Measurements from ENCODE around the gene COPS9.

COPS9 gene

DNA sequence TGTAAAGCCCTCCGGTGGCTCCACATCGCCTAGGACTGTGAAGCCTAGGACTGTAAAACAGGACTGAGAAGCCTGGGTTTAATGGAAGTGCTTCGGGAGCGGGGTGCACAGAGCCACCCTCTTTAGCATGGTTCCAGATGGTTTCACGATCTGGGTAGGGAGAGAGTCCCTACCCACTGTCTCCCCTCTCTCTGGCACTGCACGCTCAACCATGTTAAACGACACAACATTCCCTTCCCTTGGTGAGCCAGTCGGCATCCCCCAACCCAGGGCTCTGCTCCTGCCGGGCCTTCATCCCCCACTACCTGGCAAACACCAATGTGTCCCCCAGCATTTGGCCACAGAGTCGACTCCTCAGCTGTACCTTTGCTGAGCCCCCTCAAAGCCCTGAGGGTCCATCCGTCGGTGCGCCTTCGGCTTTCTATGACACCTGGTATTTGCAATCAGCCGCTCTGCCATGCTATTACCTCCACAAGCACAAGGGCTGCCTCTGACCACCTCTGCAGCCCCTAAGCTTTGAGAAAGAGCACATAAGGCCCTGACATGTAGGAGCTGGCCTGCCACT lies 1.1 kb downstream of the COPS9 start:
- no peak for DNase-seq (ENCODE audit: low spot score)

DNA sequence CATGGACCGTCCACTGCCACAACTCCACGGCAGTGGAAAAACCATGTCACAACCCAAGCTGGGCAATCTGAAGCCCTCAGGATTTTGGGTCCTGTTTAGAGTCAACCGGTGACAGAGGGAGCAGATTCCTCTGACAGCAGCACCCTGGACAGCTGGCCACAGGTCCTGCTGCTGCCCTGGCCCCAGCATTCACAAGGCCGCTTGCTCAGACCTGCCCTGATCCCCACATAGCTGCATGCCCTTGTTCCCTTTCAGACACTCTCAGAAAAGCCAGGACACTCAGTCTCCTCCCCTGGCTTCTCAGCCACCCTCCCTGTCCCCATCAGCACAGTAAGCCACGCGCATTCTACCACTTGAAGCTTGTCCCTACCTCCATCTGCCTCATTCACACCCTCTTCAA lies 1.6 kb downstream of the COPS9 start:
- no peak for DNase-seq (ENCODE audit: low spot score)

DNA sequence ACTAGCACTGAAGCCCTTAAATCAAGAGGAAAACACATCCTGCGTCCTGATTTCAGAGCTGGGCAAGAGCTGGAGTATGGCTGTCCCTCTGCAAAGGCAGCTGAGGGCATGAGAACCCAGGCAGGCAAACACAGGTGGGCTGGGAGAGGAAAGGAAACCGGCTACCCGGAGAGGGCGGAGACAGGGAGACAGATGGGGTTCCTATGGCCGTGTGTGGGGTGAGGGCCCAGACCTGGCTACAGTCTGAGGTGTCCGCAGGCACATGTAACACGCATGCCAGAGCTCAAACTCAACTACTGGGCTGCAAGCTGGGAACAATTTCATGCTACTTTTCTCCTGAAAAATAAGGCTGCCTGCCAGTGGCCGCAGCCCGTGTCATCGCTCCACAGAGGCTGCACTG lies 2.7 kb downstream of the COPS9 start:
- no peak for DNase-seq (ENCODE audit: low spot score)

DNA sequence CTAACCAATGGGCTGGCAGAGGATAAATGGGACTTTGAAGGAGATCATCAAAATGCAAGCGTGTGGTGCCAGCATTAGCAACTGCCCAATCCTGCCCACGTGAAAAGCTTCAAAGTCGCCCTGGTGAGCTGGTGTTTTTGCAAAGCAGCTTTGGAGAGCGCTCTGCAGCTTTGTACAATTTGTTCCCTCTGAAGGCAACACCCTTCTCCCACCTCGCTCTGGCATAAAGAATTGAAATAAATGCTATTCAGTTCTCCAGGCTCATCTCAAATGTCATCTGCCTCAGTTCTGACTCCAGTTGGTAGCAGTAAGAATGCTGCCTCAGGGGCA lies 3.5 kb downstream of the COPS9 start:
- DNase-seq (ENCODE audit: low spot score) = no peak

DNA sequence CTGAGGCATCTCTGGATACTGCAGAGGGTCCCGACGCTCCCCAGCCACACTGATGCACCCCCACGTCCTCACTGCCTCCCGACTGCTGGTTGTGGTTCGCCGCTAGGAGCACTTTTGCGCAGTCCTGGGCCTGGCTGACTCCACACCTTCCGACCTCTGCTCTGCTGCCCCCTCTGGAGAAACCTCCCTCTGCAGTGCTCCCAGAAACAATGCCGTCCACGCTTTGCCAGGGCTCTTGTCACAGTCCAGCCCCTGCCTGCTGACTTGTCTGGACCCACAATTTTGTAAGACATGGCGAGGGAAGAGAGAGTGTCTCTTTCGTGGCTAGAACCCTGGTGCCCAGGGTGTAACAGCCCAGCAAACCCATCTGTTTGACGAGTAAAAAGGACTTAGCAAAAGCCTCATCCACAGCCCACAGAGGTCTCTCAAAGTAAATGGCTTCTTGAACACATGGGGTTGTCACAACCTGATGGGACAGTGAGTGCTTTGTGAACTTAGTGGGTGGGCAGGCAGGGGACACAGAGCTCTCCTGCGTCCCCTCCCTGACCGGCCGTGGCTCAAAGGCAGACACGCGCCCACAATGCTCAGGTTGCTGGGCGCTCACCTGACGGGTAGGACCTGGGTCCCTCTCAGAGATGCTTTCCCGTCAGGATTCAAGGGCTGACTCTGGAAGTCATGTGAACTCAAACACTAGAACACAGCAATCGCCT lies 4.0 kb downstream of the COPS9 start:
- DNase-seq (ENCODE audit: low spot score) = no peak

DNA sequence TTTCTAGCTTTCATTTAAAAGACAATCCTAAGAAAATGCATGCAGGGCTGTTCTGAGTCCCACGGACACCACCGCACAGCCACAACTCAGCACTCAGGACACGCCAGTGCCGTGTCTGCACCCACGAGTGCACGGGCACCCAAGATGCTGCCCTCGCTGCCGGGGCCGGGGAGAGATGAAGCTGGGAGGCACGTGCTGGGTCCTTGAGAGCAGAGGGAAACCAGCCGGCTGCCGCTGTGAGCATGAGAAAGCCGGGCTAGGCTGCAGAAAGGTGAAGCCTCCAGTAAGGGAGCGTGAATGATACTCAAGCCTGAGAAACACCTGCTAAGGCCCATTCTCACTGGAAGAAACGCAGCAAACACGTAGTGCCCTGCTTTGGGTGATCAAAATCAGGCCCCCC lies 4.8 kb downstream of the COPS9 start:
- no peak for DNase-seq (ENCODE audit: low spot score)

DNA sequence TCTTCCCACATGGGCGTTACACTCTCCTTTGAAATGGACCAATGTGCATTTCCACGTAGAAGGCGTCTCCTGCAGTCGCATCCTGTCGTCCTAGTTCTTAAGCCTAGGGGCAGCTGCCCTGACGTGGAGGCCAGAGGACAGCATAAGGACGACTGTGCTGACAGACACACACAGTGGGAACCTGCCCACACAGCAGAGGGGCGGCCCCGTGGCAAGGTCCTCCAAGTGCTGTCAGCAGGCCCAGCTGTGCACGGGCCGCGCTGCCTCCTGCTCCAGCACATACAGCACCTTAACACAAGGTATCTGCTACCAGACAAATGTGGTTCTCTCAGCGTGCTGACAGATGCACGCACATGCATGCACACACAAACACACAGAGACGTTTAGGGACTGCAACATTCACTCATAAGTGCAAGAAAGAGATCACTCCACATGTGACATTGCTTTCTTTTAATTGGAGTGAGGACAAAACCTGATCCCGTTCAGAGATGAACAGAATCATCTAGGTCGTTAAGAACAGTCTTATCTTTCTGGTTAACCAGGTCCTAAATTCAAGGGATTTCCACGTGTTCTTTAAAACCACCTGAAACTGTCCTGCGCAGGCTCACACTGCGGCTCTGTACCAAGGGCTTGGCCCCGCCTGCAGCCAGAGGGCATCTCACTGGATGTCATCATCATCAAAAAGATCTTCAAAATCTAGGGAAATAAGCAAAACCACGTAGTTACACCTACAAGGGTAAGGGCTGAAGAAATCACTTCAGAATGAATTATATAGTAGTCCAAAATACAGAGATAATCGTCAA lies 5.5 kb downstream of the COPS9 start:
- no peak for DNase-seq (ENCODE audit: low spot score)

DNA sequence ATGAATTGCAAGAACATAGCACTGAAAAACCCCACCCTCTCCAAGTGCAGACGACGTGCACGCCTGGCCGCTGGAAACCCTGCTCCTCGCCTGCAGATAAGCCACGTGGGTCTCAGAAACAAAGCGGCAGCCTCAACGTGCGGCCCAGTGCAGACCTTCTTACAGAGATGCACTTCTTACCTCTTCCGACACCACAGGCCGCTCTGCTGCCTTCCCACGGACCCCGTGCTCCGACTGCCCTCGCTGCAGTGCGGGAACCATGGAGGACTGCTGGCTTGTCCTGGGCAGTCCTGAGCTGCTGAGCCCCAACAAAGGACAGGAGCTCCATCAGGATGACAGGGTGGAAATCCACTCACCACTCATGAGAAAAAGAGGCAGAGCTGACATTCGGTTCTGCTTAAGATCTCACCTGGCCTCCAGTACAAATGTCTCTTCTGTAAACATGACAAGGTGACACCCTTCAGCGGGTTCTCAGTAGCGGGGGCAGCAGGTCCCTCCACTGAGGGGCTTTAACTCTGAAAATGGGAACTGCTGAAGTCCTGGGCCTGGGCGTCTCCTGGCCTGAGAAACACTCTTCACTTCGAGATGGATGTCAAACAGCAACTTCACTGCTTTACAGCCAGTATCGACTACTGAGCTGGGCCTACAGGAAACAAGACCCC lies 6.2 kb downstream of the COPS9 start:
- no peak for DNase-seq (ENCODE audit: low spot score)

DNA sequence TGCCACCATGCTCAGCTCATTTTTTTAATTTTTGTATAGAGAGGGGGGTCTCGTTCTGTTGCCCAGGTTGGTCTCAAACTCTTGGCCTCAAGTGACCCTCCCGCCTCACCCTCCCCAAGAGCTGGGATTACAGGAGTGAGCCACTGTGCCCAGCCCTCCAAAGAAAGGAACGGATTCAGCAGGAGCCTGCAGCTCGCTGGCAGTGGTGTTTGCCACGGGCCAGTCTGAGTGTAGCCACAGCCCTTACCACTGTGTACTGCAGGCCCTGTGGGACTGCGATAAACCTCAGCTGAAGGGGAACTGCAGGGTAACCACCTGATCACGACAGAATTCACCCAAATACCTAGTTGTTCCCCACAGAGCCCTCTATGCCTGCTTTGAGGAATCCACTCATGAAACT lies 6.8 kb downstream of the COPS9 start:
- DNase-seq (ENCODE audit: low spot score) = no peak

DNA sequence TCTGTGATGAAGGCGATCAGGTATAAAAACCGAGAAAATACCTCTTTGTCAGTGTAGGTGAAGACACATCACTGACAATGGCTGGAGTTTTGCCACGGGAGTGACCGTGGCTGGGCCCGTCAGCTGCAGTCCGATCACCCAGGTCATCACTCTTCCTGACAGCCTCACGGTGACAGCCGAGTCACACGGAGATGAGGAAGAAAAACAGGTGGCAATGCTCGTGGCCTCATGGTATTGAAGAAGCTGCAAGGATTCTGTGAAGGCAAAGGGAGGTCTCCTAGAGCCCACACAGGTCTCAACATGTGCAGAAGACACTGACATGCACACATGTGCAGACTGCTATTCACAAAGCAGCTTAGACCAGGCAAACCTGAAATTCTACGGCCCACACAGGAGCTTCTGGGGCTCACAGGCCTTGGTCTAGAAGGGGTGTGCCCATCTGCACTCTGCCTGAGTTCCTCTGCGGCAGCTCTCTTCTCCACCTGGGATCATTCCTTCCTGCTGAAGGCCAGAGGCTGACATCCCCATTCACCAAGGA lies 7.4 kb downstream of the COPS9 start:
- no peak for DNase-seq (ENCODE audit: low spot score)

DNA sequence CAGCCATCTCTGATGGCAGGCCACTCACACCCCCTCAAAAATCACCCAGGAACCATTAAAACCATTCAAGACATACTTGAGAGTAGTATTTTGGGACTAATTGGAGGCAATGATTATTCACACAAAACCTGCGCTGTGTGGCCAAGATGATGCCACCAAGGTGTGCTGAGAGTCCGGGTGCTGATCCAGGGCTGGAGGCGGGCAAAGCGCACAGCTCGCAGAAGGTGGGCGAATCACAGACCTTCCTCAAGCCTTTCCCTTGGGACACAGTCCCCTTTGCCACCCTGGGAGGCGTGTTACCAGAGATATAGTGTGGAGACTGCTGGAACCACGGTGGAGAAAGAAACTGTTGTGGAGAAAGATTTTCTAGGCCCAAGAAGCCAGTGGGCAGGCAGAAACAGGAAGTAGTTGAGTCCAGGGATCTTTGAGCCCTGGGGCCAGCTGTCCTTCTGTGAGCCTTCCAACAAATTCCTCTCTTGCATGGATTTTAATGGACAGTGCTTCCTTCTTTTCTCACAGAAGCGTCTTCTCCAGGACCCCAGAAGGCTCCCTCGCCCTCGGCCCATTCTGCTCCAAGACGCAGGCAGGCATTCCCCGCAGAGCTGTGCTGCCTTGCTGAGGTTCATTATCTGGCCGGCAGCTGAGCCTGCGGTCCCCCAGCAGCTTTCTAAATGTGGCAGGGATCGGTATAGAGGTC lies 8.0 kb downstream of the COPS9 start:
- no peak for DNase-seq (ENCODE audit: low spot score)

DNA sequence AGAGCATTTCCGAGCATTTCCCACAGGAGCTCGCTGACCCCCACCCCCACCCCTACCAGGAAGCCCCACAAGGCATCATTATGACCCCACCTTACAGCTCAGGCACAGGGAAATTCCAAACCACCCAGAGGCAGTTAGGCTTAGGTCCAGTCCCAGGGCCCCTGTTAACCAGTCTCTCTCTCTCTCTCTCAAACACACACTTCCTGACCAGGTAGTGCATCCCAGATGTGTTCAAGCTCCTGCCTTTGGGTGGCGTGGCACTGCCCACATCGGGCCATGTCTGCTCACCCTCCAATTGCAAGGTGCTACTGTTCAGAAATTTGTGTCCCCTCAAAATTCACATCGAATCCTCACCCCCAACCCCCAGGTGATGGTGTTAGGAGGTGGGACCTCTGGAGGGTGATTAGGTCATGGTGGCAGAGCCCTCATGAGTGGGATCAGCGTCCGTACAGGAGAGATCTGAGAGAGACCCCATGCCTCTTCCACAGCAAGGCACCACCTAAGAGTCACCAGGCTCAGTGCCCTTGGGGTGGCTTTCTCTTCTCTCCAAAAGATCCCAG lies 8.8 kb downstream of the COPS9 start:
- no peak for DNase-seq (ENCODE audit: low spot score)

DNA sequence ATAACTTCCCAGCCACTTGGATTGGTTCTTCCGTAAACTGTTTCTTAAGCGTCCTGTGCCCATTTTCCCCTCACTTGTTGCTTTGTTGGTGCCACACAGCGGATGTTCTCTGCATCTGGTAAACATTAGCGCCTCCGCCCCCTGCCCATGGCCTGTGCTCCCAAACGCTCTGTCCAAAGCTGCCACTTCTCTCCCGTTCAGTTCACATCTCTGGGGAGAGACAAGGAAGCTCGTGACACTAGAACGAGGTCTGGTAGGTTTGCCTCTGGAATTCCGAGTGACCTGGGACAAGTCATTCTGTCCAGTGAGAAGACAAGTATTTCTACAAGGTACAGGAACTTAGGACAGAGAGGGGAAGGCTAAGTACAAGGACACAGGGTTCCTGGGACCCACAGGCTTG lies 9.4 kb downstream of the COPS9 start:
- DNase-seq (ENCODE audit: low spot score) = no peak

DNA sequence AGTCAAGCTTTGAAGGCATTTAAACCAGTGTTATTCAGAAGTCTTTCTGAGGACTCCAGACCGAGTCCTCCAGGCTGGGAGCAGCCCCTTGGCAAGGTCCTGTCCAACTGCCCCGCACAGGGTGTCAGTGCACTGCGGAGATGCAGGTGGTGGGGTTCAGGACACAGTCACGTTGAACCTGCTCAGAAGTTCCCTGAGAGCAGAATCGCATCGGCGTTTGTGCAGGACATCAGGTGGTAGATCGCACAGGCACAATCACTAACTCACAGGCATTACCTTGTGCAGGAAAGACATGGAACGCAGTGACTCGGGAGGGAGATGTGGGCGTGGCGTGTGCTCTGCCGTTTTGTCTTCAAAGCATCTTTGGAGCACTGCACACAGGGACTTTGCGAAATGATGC lies 10.4 kb downstream of the COPS9 start:
- no peak for DNase-seq (ENCODE audit: low spot score)

DNA sequence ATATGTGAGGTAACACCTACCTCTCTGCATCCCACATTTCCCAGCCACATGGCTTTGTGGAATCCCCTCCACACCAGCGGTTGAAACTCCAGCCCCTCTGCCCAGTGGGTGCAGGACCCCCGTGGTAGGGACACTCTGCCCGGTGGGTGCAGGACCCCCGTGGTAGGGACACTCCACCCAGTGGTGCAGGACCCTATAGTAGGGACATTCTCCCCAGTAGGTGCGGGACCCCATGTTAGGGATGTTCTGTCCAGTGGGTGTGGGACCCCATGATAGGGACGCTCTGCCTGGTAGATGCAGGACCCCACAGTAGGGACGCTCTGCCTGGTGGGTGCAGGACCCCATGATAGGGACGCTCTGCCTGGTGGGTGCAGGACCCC lies 11.5 kb downstream of the COPS9 start:
- DNase-seq (ENCODE audit: low spot score) = no peak

DNA sequence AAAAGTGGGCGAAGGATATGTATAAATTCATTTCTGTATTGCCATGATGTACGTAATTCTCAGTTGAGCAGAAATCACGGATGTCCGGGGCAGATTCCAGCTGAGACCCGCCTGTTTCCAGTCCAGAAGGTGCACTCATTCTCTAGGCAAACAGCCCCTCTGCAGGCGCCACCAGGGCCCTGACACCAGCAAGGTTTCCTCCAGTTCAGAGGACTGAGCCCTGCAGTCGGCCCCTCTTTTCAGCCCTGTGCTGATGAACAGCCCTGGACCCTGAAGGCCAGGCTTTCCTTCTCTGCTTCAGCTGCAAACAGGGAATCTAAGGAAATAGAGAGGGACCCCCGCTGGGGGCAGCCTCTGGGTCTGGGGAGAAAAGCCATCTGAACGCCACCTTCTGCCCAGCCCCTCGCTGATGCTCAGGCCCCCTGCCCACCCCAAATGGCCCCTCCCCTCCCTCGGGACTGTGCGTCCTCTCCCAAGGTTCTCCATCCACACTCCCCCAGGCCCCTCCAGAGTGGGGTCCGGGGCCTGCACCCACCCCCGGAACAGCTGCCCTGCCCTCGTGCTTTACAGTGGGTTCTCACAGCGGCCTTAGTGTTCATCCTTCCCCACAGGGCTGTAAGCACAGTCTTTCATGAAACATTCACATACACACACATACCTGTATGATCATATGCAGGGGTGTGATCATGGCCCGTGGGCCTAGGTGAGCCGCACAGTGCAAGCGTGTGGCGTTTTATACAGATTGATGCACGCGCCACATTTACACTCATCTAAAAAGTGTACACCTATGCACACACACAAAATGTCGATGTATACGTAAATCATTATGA lies 12.1 kb downstream of the COPS9 start:
- DNase-seq (ENCODE audit: low spot score) = no peak

DNA sequence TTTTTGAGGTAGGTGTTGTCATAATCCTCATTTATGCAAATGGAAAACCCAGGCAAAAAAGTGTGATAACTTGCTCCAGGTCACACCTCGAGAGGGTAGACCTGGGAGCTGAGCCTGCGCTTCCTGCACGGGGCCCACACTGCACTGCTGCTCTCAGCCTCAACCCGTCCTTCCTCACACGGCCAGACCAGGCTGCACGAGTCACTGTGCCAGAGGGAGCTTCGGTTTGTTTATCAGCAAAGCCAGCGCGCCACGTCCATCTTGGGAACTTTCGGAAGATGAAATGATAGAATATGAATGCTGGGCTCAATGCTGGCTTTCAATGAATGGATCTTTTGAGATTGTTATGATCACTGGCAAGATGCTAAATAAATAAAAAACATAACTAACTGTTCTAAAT lies 14.4 kb downstream of the COPS9 start:
- DNase-seq (ENCODE audit: low spot score) = no peak

DNA sequence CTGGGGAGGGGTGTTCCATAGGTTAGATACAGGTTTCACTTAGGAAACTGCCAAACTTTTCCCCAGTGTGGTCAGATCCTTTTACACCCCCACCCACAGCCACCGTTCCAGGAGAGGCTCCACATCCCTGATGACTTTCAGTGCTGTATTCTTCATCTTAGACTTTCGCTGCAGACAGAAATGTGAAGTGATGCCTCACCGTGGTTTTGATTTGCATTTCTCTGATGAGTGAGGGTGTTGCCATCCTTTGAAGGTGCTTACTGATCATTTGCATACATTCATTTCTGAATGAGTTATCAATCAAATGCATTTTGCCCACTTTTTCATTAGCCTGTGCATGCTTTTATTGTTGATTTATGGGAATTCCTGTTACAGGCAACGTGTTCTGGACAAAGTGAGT lies 14.9 kb downstream of the COPS9 start:
- DNase-seq (ENCODE audit: low spot score) = no peak

DNA sequence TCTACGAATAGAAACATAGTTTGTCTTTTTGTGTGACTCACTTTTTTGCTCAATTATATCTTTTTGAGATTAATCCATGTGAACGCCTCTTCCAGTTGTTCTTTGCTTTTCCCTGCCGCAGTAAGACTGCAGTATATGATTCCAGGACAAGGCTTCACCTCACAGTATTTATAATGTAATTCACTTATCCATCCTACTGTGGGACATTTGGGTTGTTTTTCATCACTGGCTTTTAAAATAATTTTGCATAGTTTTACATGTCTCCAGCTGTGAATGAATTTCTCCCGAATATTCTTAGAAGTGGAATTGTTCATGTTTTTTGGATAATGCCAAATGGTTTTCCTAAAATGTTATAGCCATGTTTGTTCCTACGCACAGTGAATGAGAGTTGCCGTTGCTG lies 21.9 kb downstream of the COPS9 start:
- DNase-seq (ENCODE audit: low spot score) = no peak

DNA sequence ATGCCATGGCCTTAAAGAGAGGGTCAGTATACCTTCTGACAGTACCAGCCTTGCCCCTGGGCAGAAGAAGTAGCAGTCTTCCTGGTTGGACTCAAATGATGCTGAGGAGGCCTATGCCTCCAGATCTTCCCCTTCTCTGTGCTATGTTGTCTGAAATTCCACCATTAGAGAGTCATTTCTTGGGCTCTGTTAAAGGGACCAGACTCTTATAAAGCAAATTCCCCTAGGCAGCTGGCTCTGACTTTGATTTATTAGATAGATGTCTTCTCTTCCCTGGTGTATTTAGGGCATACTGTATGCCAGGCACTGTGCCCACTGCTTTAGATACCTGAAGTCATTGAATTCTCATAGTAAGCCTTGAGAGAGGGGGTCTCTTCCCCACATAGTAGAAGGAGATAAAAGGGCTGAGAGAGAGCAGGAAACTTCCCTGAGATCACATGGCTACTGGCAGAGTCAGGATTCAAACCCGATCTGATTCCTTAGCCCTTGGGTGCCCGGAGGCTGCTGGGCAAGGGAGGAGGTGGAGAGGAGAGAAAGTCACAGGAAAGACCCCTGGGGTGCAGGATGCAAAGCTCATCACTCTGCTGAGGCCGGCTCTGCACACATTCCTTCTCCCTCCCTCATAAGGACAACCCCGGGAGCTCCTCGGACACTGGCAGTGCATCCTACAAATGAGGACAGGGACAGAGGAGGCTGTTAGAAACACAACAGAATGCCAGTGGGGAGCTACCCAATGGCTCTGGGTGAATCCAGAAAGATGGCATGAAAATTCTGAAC lies 23.0 kb downstream of the COPS9 start:
- no peak for DNase-seq (ENCODE audit: low spot score)
